BJ (cell line): ENCODE data around the gene VSX1. TPM values are rescaled to one million over a fixed set of nuclear protein-coding genes. Genes with fewer than 3 reads are reported as not detected.

ENCODE experiments used
- CTCF ChIA-PET: fragments of 350-600 bp; formaldehyde crosslinking; extraction: SDS; loops from one replicate; lab custom pipeline; 2021; ENCODE audit warnings: antibody characterized with exemption, inconsistent platforms; lab: Yijun Ruan, JAX
- POLR2A ChIA-PET: fragments of 300-600 bp; sonication (Branson Sonifier 250); formaldehyde crosslinking; extraction: SDS; loops from one replicate; lab custom pipeline; 2021; ENCODE audit warnings: antibody characterized with exemption; lab: Charles Lee
- DNase-seq: peaks from one replicate; pipeline ENCODE4 v3.0.0-alpha.2; 2011; ENCODE audit warnings: low read depth
- H3K27me3 ChIP-seq: 2 replicates; pipeline ENCODE4 v1.6.0; 2011; ENCODE audit warnings: low read length; ENCODE audit not compliant: control insufficient read depth, insufficient read depth
- H3K36me3 ChIP-seq: 2 replicates; pipeline ENCODE4 v1.5.1; 2011; ENCODE audit warnings: low read length; ENCODE audit not compliant: control insufficient read depth, insufficient read depth
- H3K4me3 ChIP-seq: 2 replicates; pipeline ENCODE4 v1.5.1; 2011; ENCODE audit warnings: low read depth, mild to moderate bottlenecking, control low read depth, low read length
- CTCF ChIP-seq: IDR thresholded peaks from 2 replicates; pipeline ENCODE4 v1.5.1; 2011; ENCODE audit warnings: low read depth, mild to moderate bottlenecking, control low read depth, inconsistent platforms, low read length, moderate library complexity; ENCODE audit not compliant: insufficient read depth
- polyA plus RNA-seq: library from polyadenylated mRNA; depleted of rRNA; stranded (reverse); fragments of >200 nt; gene quantifications from 2 replicates; pipeline ENCODE4 v1.2.3, GENCODE V29; 2011

VSX1 gene
- polyA plus RNA-seq, 1 experiment: not detected

- CTCF ChIA-PET: no interaction called here
- DNase-seq: no peak
- no peak overlapping the region for H3K4me3 ChIP-seq
- POLR2A ChIA-PET: no interaction called here
- no peaks in the 10 kb centered on the region for H3K27me3 ChIP-seq
- no peak for TF ChIP-seq CTCF
- H3K36me3 ChIP-seq: peaks cover 4% of the 10 kb centered on the region
These were observed 35.7 kb downstream of the VSX1 start for GRCh38 chr20:25046181-25046641.

GRCh38 chr20:25045343-25045712 lies 36.6 kb downstream of the VSX1 start:
- ChIA-PET CTCF (no interaction called here), POLR2A (no interaction called here)
- DNase-seq: no peak
- no peaks in the 10 kb centered on the region for H3K27me3 ChIP-seq
- TF ChIP-seq CTCF: no peak
- H3K36me3 ChIP-seq: peaks cover 4% of the 10 kb centered on the region
- H3K4me3 ChIP-seq: no peak overlapping the region

- DNase-seq: no peak
- POLR2A ChIA-PET: no interaction called here
- CTCF ChIA-PET: no interaction called here
- no peak overlapping the region for H3K4me3 ChIP-seq
- no peak for TF ChIP-seq CTCF
- H3K27me3 ChIP-seq: no peaks in the 10 kb centered on the region
- H3K36me3 ChIP-seq: peaks cover 4% of the 10 kb centered on the region
These were observed 37.1 kb downstream of the VSX1 start for GRCh38 chr20:25044660-25045342.

DNA sequence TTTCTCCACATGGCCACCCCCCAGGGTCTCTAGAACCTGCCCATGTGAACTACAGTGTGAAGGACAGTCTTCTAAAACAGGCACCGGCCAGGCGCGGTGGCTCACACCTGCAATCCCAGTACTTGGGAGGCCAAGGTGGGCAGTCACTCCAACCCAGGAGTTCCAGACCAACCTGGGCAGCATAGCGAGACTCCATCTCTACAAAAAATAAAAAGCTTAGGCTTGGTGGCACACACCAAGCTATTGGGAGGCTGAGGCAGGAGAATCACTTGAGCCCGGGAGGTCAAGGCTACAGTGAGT lies 37.7 kb downstream of the VSX1 start:
- ChIA-PET CTCF (no interaction called here), POLR2A (no interaction called here)
- no peaks in the 10 kb centered on the region for H3K27me3 ChIP-seq
- H3K36me3 ChIP-seq: peaks cover 4% of the 10 kb centered on the region
- DNase-seq: no peak
- no peak for TF ChIP-seq CTCF
- H3K4me3 ChIP-seq: no peak overlapping the region

DNA sequence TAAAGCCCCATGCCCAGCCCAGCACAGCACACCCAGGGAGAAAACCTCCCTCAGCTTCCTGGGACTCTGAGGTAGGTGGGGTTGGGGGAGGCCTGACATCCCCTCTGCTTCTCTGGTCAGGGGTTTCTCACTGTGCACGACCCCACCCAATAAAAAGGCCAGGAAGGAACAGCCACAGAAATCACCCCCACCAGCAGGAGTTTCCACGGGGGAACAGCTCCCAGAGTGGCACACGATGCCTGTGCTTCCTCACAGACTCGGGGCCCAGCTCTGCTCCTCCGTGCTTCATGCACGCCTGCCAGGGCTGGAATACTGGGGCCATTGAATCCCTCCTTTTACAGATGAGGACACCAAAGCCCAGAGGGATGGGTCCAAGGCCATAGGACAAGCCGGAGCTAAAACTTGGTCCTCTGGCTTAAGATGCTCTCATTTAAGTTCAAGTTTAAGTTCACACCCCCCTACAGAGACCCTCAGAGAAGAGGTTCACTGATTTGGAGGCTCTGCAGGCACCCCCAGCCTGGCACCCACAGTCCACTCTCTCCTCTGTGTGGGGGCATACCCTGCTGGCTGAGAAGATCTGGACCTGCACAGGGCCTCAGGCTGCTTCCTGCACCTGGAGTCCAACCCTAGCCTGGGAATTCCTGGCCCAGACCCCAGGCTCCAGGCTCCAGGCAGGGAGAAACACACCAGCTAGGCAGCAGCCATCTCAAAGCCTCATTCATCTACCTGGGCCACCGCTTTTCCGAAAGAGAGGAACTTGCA lies 38.3 kb downstream of the VSX1 start:
- no peak for DNase-seq
- no peak for TF ChIP-seq CTCF
- ChIA-PET CTCF (no interaction called here), POLR2A (no interaction called here)
- peaks cover 4% of the 10 kb centered on the region for H3K36me3 ChIP-seq
- no peaks in the 10 kb centered on the region for H3K27me3 ChIP-seq
- no peak overlapping the region for H3K4me3 ChIP-seq
